ENCODE data around the gene REXO5. TPM values are rescaled to one million over a fixed set of nuclear protein-coding genes. Genes with fewer than 3 reads are reported as not detected.

REXO5 gene
- polyA plus RNA-seq, 1 experiment, result 2.6 TPM

DNA sequence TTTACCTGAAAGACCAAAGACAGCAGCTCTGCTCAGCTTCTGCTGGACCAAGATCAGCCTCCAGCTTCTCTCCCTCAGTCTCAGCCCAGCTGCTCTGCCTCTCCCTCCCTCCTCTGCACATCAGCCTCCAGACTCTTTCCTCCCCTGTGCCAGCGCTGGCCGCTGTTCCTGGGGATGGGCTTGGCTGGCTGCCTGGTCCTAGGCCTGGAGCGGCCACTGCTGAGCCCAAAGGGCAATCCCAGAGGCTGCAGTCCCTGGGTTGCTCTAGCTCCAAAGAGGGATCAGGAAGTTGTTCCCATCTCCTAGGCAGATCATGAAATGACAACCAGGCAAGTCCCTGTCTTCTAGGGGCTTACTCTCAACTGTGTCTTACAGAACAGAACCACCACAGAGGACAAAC lies 62.6 kb downstream of the REXO5 start:
- H3K27ac ChIP-seq (ENCODE audit: low read depth, low read length), result no peak overlapping the region
- ChIA-PET CTCF (interaction anchor here (0.7 to 2.0 kb wide), 5 partner anchors 12 to 432 kb away, joined by 3 to 8 read pairs (median 4); no protein-coding TSS in a partner anchor), POLR2A (interaction anchor here (1.1 kb wide), 1 partner anchor 31 kb away, joined by 6 read pairs; the partner anchor contains the start of genes DCUN1D3 and LYRM1)
- H3K27me3 ChIP-seq (ENCODE audit: control insufficient read depth, insufficient read depth, low read length), result no peaks in the 10 kb centered on the region
- H3K4me3 ChIP-seq (ENCODE audit: low read depth, low read length), result no peak overlapping the region
- TF ChIP-seq, protein P1, sequence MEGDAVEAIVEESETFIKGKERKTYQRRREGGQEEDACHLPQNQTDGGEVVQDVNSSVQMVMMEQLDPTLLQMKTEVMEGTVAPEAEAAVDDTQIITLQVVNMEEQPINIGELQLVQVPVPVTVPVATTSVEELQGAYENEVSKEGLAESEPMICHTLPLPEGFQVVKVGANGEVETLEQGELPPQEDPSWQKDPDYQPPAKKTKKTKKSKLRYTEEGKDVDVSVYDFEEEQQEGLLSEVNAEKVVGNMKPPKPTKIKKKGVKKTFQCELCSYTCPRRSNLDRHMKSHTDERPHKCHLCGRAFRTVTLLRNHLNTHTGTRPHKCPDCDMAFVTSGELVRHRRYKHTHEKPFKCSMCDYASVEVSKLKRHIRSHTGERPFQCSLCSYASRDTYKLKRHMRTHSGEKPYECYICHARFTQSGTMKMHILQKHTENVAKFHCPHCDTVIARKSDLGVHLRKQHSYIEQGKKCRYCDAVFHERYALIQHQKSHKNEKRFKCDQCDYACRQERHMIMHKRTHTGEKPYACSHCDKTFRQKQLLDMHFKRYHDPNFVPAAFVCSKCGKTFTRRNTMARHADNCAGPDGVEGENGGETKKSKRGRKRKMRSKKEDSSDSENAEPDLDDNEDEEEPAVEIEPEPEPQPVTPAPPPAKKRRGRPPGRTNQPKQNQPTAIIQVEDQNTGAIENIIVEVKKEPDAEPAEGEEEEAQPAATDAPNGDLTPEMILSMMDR (IDR thresholded peaks at IDR 0.05; ENCODE audit: low read depth, low read length), result no peak
- H3K9me3 ChIP-seq (ENCODE audit: control insufficient read depth, insufficient read depth, low read length), result no peaks in the 10 kb centered on the region
- DNase-seq (ENCODE audit: low read depth, low spot score), result no peak

DNA sequence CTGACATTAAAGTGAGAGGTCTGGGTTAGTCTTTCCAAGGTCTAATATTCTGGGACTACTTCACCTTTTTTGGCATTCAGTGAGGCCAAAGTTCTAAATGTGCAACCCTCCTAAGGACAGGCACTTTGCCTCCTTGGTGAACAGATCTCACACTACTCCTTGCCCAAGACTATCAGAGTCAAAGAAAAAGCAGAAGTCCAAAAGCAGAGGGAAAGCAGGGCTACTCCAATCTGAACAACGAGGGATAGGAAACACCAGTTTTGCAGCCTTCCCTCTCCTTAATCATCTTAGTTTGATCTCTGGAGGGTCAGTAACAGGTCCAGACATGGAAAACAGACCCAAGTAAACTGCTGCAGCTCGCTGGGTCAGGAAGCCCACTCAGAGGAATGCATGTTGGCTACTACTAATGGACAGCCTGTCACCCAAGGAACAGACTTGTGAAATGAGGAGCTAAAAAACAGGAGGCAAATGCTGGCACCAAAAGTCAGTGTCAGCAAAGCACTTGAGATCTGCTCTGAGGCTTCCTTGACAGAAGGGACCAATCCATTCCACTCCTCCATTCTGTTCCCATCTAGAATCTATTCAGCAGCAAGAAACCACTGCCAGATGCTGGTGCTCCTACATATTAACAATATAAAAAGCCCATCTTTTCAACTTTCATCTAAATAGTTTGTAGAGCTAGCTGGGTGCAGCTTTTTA lies 63.9 kb downstream of the REXO5 start:
- no peak for DNase-seq (ENCODE audit: low read depth, low spot score)
- TF ChIP-seq, protein P1 (IDR thresholded peaks at IDR 0.05; ENCODE audit: low read depth, low read length), result no peak
- CTCF ChIA-PET, result no interaction called here
- Histone ChIP-seq H3K27me3 (ENCODE audit: control insufficient read depth, insufficient read depth, low read length) (no peaks in the 10 kb centered on the region), H3K9me3 (ENCODE audit: control insufficient read depth, insufficient read depth, low read length) (no peaks in the 10 kb centered on the region), H3K4me3 (ENCODE audit: low read depth, low read length) (no peak overlapping the region), H3K27ac (ENCODE audit: low read depth, low read length) (no peak overlapping the region)
- POLR2A ChIA-PET, result no interaction called here

DNA sequence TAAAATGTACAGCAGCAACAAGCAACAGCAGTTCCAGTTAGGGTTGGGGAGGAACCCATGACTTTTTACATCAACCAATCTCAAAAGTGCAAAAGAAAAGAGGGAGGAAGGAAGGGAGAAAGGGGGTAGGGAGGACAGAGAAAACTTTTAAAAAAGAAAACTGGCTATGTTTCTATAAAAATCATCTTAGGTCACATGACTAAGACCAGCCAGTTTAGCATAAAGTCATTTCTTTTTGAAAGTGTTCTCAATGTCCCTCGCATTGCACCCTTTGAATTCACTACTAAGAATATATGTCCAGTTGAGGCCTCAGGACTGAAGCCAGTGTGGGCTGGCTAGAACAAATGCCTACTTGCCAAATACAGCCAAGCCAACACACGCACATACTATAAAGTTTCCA lies 64.9 kb downstream of the REXO5 start:
- Histone ChIP-seq H3K27ac (ENCODE audit: low read depth, low read length) (no peak overlapping the region), H3K9me3 (ENCODE audit: control insufficient read depth, insufficient read depth, low read length) (no peaks in the 10 kb centered on the region), H3K27me3 (ENCODE audit: control insufficient read depth, insufficient read depth, low read length) (no peaks in the 10 kb centered on the region), H3K4me3 (ENCODE audit: low read depth, low read length) (no peak overlapping the region)
- ChIA-PET CTCF (interaction anchor here (1.2 kb wide), 1 partner anchor 21 kb away, joined by 3 read pairs; no protein-coding TSS in a partner anchor), POLR2A (interaction anchor here (0.7 kb wide), 1 partner anchor 96 kb away, joined by 3 read pairs; no protein-coding TSS in a partner anchor)
- DNase-seq (ENCODE audit: low read depth, low spot score), result no peak
- TF ChIP-seq, protein P1 (IDR thresholded peaks at IDR 0.05; ENCODE audit: low read depth, low read length), result no peak

DNA sequence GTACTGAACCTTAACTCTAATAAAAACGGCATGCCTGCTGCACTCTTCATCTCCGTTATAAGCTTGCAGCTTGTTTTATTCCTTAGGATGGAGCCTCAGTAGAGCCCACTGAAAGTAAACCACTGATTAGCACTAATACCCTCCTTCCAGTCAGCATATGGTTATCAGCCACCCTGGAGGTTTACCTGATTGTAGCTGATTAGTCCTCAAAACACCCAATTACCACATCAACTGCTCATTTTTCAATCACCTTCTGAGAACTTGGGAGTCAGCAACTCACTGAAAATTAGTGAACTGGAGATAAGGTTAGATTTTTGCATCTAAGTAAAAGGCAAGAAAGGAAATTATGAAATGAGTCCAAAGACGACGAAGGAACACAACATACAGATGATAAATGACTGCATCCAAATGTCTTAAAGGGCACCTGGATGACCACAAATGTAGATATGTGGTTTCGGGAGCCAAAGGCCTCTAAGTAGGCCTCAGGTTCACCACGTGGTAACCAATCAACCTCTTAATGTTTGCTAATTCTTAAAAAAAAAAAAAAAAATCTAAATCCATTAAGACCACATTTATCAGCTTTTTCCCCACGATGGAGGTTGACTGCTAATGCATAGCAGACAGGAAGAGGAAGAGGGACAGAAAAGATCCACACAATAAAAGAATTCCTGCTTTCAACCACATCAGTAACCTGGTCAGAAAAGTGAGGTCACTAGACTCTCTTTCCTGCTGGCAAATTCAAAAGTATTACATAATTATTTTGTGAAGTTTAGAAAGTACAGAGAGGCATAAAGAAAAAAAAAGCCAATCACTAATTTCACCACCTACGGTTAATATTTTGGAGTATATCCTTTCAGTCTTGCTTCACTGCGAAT lies 65.9 kb downstream of the REXO5 start:
- DNase-seq (ENCODE audit: low read depth, low spot score), result no peak
- ChIA-PET CTCF (interaction anchor here (1.2 kb wide), 1 partner anchor 22 kb away, joined by 3 read pairs; no protein-coding TSS in a partner anchor), POLR2A (no interaction called here)
- H3K27ac ChIP-seq (ENCODE audit: low read depth, low read length), result no peak overlapping the region
- H3K9me3 ChIP-seq (ENCODE audit: control insufficient read depth, insufficient read depth, low read length), result no peaks in the 10 kb centered on the region
- H3K4me3 ChIP-seq (ENCODE audit: low read depth, low read length), result no peak overlapping the region
- TF ChIP-seq, protein P1 (IDR thresholded peaks at IDR 0.05; ENCODE audit: low read depth, low read length), result no peak
- no peaks in the 10 kb centered on the region for H3K27me3 ChIP-seq (ENCODE audit: control insufficient read depth, insufficient read depth, low read length)

Data from AG04450 (cell line).